Cardiac septum (tissue), 1 donor: ENCODE data around the gene LRRN2. TPM values are rescaled to one million over a fixed set of nuclear protein-coding genes. Genes with fewer than 3 reads are reported as not detected.
"Not testable (repeated sequence)": the region's sequence is repeated elsewhere in the genome, so short reads cannot be mapped to it uniquely, and the experiment has no call there.

Experiments used
- DNase-seq: peaks from one replicate; pipeline ENCODE4 v3.0.0-alpha.2; 2020; ENCODE audit warnings: low spot score
- intact Hi-C: fragments of 100-400 bp; cut with DNase I; formaldehyde crosslinking; loops from one replicate; pipeline ENCODE4 v1.14.0; 2022
- total RNA-seq: library from RNA; stranded (reverse); fragmentation: NEBNext Ultra II Directional; extraction: Animal tissue kit (Norgen Biotek cat#: 25700); gene quantifications from one replicate; pipeline ENCODE4 v1.2.1, GENCODE V29; 2021
- donor health status: DM: no; HTN: no; CAD: no.

Gene LRRN2
- total RNA-seq, 1 donor from 2014 or later = 1.6 TPM

DNA sequence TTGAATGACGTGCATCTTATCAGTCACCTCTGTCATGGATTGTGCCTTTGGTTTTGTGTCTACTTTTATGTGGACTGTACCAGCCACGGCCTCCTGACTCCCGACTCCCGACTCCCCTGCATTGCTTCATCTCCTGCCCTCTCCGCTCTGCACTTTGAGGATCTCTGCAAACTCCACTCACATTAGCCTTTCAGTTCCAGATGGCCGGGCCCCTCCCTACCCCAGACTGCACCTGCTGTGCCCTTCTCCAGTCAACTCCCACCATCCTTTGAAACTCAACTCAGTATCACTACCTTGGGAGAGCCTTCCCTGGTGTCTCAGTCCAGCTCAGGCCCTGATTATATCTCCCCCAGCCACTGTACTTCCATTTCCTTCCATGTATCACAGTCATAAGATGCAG is 97.9 kb downstream of the LRRN2 start:
- DNase-seq = no peak
- intact Hi-C loops = no loop called here

DNA sequence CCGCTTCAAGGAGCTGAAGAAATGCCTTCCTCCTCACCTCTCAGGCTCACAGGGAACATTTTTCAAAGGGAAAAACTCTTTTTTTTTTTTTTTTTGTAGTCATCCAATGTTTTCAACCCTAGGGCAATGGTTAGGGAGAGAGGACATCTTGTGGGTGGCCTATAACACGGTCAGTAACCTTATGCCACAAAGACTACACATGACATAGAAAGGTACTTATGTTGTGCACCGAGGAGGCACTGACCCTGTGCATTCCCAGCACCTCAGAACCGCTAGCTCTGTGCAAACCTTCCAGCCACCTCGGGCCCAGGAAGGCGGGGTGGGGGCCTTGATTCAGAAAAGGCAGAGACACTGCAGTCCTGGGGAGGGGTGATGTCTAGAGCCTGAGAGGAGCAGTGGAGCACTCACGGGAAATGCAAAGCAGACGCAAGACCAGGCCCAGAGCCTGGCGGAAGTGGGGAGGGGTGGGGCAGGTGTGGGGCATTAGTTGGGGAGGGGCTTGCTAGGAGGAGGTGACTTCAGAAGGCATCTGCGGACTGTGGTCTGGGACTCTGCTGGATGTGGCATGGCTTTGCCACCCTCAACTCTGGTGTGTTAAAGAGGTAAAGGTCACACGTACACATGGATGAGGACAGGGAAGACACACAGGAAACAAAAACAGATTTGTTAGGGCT is 100.7 kb downstream of the LRRN2 start:
- DNase-seq = no peak
- intact Hi-C loops = loop anchor here (5.0 kb wide), 1 partner anchor 217 kb away; no protein-coding TSS in a partner anchor

DNA sequence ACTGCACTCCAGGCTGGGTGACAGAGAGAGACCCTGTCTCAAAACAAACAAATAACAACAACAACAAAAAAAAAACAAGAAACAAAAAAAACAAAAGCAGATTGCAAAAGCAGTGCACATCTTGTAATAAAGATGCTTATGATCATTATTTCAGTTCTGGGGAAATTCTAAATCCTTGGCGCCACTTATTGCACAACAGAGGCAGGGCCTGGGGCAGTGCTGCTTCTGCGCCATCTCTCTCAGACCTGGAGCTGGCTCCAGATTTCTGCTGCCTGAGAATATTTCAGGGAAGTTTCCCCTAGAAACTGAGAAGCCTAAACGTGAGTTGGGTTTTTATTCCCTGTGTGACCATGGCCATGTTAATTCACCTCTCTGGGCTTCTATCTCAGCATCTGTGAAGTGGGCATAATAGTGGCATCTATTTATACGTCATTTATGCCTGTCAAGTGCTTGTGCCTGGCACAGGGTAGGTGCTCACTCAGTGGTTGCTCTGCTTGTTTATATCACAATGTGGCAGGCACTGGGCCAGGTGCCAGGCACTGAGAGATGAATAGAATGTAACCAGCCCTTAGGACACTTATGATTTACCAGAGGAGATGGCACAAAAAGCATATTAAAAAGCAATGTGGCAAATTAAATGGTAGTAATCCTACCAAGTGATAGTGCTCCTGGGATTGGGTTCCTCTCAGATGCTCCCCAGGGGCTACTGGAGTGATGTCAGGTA is 101.5 kb downstream of the LRRN2 start:
- no peak for DNase-seq
- intact Hi-C loops = loop anchor here (5.0 kb wide), 1 partner anchor 218 kb away; no protein-coding TSS in a partner anchor

DNA sequence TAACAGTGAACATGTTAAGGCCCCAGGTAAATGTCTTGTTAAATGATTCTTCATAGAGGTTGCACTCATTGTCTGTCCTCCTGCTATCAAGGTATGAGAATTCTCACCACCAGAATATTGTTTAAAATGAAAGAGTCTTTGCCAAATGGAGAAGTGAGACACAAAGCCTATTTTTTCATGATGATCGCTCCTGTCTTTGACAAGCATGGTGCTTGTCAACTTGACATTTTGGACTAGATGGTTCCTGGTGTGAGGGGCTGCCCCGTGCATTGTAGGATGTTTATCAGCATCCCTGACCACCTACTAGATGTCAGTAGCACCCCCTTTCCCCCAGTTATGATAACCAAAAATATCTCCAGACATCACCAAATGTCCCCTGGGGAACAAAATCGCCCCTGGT is 103.8 kb downstream of the LRRN2 start:
- DNase-seq = no peak
- intact Hi-C loops = loop anchor here (5.0 kb wide), 1 partner anchor 221 kb away; no protein-coding TSS in a partner anchor

DNA sequence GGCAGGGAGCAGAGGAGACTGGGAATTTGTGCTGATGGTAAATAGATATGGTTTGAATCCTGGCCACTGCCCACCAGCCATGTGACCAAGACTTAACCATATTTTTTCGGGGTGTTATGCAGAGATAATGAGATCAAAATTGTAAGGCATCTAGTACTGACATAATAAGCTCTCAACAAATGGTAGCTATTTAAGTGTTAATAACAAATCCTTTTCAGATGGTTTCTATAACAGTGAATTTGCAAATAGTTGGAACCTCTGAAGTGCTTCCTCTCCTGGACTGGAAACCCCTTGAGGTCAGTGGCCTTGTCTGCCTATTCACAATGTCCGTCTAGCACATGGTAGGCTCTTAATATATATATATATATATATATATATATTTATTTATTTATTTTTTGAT is 104.7 kb downstream of the LRRN2 start:
- no peak for DNase-seq
- intact Hi-C loops = loop anchor here (5.0 kb wide), 1 partner anchor 221 kb away; no protein-coding TSS in a partner anchor

DNA sequence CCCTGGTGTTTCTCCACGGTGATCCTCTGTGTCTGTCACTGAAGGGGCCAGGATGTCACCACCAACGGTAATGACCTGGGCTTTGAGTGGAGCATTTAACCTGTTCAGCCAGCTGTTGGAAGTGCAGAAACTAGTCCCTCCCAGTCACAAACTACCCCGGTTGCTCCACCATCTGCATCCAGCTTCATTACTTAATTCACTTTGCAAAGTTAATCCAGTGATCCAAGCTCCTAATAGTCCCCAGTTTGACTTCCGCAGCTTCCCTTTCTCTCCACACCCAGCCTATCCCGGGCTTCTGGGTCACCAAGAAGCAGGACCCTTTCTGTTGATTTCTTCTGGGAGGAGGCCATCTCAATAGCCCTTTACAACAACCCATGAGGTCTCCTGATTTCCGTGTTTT is 105.9 kb downstream of the LRRN2 start:
- no peak for DNase-seq
- intact Hi-C loops = loop anchor here (5.0 kb wide), 1 partner anchor 223 kb away; no protein-coding TSS in a partner anchor

DNA sequence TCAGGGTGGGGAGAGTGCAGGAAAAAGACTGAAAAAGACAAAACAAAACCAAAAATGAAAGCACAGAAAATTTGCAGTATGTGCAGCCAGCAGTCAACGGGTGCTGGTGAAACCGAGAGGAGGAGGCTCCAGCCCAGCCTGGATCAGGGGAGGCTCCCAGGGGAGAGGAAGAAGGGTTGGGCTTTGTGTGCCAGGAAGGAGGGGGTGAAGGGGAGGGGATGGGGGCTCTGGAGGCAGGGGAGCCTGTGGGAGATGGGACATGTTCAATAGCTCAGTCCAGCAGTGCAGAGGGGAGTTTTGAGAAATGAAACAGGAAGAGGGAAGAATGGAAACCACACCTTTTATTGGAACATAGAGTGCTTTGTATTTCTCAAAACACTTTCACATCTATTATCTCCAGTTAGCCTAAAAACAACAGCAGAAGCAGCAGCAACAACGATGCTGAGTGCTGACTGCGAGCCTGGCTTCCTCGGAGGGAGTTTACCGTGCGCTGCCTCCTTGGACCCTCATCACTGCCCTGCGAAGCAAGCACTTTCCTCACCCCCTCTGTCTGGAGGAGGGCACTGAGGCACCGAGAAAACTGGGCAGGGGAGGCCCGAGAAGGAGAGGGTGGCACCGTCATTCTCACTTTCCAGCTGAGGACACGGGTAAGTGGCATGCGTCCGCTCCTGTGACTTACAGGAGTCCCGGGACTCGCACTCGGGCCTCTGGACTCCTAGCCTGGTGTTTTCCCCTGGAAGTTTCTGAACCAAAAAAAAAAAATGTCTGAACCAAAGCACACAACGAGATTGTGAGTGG is 106.5 kb downstream of the LRRN2 start:
- DNase-seq = no peak
- intact Hi-C loops = no loop called here

DNA sequence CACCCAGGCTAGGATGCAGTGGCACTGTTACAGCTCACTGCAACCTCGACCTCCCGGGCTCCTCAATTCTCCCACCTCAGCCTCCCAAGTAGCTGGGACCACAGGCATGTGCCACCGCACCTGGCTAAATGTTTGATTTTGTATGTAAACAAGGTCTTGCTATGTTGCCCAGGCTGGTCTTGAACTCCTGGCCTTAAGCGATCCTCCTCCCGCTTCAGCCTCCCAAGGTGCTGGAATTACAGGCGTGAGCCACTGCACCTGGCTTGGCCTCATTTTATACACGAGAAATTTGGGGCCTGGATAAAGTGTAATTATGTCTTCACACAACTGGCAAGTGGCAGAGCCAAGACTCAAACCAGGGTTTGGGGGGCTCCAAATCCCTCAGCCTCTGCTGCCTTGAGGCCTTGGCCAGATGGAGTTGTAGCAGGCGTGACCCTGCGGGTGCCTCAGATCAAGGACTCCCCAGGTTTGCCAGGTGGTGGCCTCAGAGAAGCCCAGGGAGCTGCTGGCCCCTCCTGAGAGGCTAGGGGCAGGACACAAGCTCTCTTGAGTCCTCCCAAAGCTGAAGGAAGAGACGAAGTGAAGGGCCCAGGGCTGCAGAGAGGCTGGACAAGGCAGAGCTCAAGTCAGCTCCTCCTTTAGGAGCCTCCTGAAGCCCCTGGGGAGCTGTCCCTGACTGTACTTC is 107.6 kb downstream of the LRRN2 start:
- intact Hi-C loops = no loop called here
- DNase-seq = no peak

DNA sequence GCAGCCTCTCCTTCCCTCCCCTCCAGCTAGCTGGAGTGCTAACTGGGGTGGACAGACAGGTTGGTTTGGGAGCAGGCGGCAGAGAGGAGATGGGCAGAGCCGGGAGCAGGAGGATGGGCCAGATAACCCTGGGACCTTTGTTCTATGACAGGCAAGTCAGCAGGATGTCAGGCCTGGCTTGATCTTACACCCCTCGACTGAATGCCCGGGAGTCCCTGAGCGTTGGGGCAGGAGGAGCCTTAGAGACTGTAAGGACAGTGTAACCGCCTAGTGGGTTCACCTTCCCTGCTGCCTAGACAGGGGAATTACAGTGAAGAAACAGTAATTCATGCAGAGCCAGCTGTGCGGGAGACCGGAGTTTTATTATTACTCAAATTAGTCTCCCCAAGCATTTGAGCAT is 109.1 kb downstream of the LRRN2 start:
- intact Hi-C loops = no loop called here
- no peak for DNase-seq

DNA sequence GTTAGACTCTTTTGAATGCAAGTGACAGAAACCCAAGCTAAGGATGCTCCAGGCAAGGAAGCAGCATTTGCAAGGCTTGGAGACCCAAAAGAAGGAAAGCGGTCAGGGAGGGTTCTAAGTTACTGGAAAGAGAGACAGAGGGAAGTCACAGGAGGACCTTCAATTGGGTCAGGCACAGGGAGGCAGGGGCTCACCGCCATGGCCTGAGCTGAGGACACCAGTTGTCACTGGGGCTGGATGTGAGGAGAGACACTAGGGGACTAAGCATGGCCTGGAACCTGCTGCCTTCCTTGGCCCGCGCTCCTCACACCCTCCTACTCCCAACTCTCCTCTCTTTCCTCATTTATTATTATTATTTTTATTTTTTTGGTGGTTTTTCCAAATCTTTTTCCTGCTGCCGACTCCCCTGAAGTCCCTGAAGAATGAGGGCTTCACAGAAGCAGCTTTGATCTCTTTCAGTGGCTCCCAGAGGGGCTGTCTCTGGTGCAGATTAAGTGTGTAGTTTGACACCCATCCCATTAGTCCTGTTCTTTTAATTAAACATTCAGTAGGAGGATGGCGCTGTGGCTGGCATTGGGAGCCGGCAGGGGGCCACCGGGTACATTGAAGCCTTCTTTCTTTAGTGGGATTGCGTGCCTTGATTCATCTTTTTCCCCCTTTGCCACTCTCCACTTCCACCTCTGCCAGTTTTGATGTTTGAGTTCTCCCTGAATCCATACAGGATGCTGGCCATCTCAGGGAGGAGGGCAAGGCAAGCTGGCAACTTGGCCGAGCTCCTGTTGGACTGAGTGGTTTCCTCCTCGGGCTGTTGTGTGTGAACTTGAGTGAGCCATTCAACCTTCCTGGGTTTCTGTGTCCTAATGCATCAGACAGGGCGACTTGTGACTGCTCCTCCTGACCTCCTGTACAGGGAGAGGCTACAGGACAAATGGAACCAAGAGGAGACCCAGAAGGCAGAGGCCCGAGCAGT is 110.0 kb downstream of the LRRN2 start:
- intact Hi-C loops = no loop called here
- DNase-seq = no peak

DNA sequence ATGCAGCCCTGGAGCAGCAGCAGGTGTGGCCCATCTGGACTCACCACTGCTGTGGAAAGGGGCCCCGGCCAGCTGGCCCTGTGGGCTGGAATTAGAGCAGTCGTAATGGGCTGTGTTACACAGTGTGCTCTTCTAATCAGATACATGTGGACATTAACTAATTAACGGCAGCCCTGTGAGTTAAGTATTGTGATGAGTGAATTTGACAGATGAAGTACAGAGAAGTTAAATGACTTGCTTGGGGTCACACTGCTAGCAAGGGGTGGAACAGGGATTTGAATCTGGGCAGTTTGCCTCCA is 110.7 kb downstream of the LRRN2 start:
- no peak for DNase-seq
- intact Hi-C loops = no loop called here

DNA sequence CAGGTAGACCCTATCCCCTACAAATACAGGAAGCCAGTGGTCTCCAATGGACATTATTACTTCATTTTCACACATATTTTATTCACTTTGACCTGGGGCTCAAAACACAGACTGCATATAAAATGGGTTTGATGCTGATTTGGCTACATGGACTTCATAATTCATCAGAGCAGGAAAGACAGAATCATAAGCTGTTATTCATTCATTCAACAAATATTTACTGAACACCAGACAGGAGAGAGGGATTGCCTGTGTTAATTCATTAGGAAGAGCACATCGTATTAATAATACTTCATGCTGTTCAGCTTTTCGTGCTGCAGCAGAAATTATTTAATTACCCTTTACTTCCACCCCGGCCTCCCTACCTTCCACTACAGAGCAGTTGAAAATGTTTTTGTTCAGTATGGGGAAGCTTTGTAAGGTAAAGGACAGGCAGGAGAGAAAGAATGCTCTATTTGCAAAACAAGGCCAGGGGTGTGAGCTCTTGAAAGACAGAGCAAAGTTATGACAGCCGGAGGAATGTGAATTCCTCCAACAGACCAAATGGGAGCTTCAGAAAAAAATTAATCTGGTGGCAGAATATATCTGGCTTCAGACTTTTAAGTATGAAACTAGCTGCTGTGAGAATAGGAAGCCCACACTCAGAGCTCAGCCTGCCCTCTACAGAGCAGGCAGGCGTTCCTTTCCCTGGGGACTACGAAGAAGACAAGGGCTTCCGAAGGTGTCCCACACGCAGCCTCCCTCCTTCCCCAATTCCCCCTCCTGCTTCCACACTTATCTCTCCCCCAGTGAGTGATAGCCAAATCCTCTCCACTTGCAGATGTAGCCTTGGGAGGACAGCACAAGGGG is 111.3 kb downstream of the LRRN2 start:
- intact Hi-C loops = no loop called here
- DNase-seq = no peak

DNA sequence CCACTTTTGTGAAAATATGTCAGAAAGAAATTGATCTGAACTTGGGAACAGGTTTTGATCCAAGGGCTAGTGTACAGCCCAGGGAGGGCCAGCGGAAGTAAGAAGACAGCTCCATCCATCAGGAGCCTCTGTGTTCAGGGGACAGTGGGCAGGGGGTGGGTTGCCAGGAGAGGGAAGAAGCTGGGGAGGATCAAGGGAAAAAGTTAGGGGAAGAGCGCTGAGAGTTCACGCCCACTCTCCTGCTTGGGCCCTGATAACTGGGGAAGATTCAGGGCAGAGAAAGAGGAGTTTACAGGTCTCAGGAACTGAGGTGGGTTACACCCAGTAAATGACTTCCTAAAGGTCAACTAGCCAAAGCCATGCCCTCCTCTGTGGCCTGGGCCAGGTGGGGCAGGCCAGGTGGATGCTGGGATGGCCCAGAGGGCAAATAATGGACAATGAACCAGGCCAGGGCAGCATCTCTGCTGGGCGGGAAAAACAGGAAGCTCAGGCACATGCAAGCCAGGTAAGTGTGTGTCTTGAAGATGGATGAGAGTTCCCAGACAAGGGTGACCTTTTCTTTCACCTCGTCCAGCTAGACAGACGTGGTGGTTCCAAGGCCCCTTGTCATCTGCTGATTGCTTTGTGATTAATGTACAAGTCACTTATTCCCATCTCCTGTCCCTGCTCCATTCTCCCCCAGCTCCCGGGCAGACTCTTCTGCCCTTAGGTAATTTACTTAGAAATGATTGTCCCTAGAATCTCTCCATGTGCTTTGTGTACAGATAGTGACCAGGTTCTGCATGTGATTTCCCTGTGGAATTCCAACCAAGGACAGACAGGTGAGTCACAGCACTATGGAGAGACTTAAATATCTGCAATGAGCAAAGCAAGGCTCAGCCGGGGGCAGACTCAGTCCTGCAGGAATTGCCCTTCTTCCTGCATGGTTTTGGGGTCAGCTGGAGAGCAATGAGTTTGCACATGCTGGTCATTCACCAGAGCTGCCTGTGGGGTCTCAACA is 112.3 kb downstream of the LRRN2 start:
- DNase-seq = no peak
- intact Hi-C loops = no loop called here

DNA sequence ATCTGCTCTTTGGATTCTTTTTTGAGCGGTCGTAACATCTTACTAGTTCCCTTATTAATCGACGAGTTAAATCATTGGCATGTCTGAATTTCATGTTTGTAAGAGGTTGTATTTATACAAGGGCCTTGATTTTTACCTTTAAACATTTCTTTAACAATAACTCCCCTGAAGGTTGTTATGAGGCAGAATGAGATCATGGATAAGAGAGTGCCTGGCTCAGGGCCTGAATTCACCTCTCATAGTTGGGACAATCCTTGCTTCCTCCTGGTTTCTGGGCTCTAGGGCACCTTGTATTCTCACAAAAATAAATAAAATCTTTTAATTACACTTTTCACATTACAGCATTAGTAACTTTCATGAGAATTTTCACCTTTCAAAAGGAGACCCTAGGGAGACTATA is 113.9 kb downstream of the LRRN2 start:
- DNase-seq = no peak
- intact Hi-C loops = no loop called here

DNA sequence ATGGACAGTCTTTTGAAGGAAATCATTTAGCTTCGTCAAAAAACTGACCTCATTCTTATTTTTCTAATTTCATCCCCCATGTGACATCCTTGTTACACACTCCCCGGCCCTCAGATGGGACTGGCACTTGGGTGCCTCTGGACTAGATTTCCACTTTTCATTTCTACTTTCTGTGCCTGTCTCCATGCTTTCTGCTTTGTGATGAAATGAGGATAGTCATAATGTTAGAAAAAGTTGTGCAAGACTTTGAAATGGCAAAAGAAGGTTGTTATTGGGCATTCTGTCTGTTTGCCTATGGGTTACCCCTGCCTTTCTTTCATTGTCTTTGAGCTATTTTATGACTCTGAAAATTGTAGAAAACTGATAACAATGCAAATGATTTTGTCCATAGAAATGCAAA is 114.4 kb downstream of the LRRN2 start:
- intact Hi-C loops = no loop called here
- DNase-seq = no peak

DNA sequence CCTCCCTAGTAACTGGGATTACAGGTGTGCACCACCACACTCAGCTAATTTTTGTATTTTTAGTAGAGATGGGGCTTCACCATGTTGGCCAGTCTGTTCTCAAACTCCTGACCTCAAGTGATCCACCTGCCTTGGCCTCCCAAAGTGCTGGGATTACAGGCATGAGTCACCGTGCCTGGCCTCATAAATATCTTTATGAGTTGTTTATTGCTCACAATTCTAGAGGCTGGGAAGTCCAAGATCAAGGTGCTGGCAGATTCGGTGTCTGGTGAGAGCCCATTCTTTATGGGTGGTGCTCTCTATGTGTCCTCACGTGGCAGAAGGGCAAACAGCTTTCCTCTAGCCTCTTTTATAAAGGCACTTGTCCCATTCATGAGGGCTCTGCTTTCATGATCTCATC is 115.5 kb downstream of the LRRN2 start:
- DNase-seq, intact Hi-C loops: not testable (repeated sequence)

DNA sequence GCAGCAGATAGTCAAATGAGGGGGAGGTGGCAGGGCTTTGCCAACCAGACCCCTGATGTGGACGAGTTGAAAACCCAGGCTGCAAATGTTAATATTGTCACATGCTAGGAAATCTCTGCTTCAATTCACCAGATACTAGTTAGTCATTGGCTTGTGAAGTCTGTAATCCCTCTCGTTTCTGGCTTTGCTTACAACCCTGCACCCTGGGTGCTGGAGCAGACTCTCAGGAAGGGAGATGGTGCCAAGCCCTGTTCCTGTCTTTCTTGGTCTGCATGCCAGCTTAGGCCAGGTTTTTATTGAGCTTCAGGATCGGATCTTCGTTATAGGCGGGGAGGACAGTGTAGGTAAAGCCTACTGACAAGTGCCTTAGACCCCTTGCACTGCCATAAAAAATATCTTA is 116.1 kb downstream of the LRRN2 start:
- intact Hi-C loops = loop anchor here (5.0 kb wide), 1 partner anchor 373 kb away; no protein-coding TSS in a partner anchor

More for the DNA sequence above, 116.1 kb downstream of the LRRN2 start:
- no peak for DNase-seq
